Measurements from ENCODE around the gene NKX6-2. TPM values are rescaled to one million over a fixed set of nuclear protein-coding genes. Genes with fewer than 3 reads are reported as not detected.
"Not testable (repeated sequence)": the region's sequence is repeated elsewhere in the genome, so short reads cannot be mapped to it uniquely, and the experiment has no call there.

The NKX6-2 gene
- total RNA-seq, 4 donors from 2014 or later = not detected

DNA sequence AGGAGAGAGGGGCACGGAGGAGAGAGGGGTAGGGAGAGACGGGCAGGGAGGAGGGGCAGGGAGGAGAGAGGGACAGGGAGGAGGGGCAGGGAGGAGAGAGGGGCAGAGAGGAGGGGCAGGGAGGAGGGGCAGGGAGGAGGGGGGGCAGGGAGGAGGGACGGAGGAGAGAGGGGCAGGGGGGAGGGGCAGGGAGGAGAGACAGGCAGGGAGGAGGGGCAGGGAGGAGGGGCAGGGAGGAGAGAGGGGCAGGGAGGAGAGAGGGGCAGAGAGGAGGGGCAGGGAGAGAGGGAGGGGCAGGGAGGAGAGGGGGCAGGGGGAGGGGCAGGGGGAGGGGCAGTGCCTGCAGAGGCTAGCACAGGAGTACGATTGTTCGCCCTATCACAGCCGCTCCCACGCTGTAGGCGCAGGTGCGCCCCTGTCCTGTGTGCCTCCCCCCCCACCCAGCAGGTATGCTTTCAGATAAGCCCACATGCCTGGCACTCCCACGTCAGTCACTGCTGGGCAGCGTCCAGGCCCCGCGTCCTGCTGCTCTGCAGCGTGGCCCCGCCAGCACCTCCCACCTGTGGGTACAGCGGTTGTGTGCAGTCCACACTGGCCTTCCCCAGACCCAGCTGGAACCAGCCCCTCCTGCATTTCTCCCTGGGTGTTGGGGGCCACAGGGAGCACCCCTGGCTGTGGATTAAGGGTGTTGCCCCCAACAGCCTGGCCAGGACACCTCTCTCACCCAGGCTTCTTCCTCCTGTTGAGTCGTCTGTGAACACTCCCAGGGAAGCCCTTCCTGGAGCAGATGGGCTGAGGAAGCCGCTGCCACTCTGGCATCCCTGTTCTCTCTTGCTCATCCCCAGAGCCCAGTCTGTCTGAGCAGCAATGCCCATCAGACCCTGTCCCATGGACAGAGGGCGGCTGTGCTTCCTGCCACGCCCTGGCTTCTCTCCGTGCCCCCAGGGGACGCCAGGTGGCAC, 10.8 kb downstream of the NKX6-2 start:
- peaks cover 33% of the 10 kb centered on the region for H3K36me3 ChIP-seq
- no peak overlapping the region for H3K27ac ChIP-seq
- H3K9me3 ChIP-seq = no peaks in the 10 kb centered on the region
- WGBS = 64% methylated on average over 6 of the region's 22 CpGs
- H3K4me1 ChIP-seq = no peaks in the 10 kb centered on the region
- TF ChIP-seq, protein P1, sequence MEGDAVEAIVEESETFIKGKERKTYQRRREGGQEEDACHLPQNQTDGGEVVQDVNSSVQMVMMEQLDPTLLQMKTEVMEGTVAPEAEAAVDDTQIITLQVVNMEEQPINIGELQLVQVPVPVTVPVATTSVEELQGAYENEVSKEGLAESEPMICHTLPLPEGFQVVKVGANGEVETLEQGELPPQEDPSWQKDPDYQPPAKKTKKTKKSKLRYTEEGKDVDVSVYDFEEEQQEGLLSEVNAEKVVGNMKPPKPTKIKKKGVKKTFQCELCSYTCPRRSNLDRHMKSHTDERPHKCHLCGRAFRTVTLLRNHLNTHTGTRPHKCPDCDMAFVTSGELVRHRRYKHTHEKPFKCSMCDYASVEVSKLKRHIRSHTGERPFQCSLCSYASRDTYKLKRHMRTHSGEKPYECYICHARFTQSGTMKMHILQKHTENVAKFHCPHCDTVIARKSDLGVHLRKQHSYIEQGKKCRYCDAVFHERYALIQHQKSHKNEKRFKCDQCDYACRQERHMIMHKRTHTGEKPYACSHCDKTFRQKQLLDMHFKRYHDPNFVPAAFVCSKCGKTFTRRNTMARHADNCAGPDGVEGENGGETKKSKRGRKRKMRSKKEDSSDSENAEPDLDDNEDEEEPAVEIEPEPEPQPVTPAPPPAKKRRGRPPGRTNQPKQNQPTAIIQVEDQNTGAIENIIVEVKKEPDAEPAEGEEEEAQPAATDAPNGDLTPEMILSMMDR (IDR thresholded peaks at IDR 0.05) = no peak
- no peak for TF ChIP-seq EP300 (IDR thresholded peaks at IDR 0.05)
- no peak for TF ChIP-seq POLR2AphosphoS5 (IDR thresholded peaks at IDR 0.05)
- TF ChIP-seq POLR2A (IDR thresholded peaks at IDR 0.05) = no peak
- H3K27me3 ChIP-seq = no peaks in the 10 kb centered on the region
- no peak overlapping the region for H3K4me3 ChIP-seq
- no peak for DNase-seq (ENCODE audit: low spot score in 2 of 2)

DNA sequence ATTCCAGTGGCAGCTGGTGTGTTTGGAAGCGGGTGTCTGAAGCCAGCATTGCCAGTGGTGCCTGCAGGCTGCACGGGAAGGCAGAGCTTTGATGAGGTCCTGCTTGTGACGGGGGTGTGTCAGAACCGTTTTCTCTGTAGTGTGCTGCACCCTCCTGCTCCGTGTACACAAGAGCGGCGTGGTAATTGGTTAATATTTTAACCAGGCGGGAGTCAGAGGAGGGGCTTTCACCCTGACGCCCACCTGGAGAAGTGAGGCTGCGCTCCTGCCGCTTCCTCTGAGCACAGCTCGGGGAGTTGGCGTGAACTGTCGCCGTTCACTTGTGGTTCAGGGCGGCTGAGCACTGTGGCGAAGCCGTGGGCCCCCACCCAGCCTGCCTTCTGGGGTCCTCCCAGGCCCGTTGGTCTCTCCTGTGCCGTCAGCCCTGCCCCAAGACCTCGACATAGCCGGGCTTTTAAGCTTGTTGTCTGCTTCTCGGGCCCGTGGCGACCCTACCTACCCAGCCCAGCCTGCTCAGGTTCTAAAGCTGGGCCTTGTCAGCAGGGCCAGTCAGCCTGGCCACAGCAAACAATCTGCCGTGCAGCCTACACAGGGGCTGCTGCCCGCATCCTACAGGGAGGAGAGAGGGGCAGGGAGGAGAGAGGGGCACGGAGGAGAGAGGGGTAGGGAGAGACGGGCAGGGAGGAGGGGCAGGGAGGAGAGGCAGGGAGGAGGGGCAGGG, 11.6 kb downstream of the NKX6-2 start:
- 75% methylated on average over 29 of the region's 29 CpGs for WGBS
- no peak overlapping the region for H3K27ac ChIP-seq
- no peak for TF ChIP-seq POLR2A (IDR thresholded peaks at IDR 0.05)
- TF ChIP-seq EP300 (IDR thresholded peaks at IDR 0.05) = no peak
- no peak for TF ChIP-seq POLR2AphosphoS5 (IDR thresholded peaks at IDR 0.05)
- no peaks in the 10 kb centered on the region for H3K9me3 ChIP-seq
- DNase-seq (ENCODE audit: low spot score in 2 of 2) = no peak
- no peaks in the 10 kb centered on the region for H3K27me3 ChIP-seq
- H3K4me1 ChIP-seq = no peaks in the 10 kb centered on the region
- H3K36me3 ChIP-seq = peaks cover 35% of the 10 kb centered on the region
- H3K4me3 ChIP-seq = no peak overlapping the region

DNA sequence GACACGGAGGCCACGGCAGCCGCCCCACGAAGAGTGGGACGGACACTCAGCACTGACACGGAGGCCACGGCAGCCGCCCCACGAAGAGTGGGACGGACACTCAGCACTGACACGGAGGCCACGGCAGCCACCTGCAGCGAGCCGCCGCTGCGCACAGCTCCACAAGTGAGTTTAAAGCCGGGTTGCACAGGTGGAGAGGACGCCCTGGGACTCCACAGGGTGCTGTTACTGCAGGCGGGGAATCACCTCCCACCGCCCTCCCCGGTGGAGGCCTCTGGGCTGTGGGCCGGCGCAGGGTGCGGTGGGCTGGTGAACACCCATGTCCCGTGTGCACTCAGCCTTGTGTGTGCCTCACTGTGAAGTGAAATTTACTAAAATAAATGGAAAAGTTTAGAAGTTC, 13.1 kb downstream of the NKX6-2 start:
- not testable (repeated sequence) for H3K27me3 ChIP-seq; DNase-seq (ENCODE audit: low spot score in 2 of 2); H3K27ac ChIP-seq; H3K9me3 ChIP-seq; H3K4me3 ChIP-seq; H3K4me1 ChIP-seq
- WGBS = 94% methylated on average over 6 of the region's 25 CpGs
- peaks cover 35% of the 10 kb centered on the region for H3K36me3 ChIP-seq

DNA sequence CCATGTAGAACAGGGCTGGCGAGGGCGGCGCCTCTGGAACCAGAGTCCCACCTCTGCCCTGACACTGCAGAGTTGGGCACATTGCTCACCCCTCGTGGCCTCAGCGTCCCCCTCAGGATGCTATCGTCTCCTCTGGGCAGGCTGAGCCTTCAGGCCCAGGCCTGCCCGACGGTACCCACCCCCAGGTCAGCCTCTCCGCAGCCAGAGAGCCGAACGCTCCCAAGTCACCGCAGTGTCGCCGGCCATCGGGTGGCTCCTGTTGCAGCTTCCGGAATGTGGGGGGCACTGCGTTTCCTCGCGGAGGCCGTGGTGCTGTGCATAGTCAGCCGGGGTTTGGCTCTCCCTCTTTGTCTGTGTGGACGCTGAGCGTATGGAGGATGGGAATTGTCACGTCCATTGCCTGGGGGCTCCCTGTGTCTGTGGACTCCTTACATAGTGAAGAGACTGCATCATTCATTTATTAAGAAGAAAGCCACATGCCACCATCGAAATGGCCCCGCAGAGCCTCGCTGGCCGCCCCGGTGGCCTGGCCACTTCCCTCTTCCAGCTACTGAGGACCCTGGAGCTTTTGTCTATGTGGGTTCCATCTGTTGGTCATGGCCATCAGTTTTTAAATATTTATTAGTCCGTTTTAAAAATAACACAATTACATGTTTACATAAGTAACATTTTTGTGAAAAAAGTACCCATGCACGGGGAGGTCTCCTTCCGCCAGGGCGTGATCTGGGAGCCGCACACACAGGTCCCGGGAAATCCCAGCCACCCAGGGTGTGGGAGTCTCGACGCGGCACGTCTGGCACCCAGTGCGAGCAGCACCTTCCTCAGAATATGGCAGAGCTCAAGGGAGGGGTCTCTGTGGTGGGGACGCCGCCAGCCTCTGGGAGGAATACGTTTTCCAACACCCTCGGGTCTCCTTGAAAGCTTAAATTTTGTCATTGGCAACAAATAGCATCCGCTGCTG, 15.6 kb downstream of the NKX6-2 start:
- no peak for DNase-seq (ENCODE audit: low spot score in 2 of 2)
- H3K9me3 ChIP-seq = no peaks in the 10 kb centered on the region
- H3K36me3 ChIP-seq = peaks cover 24% of the 10 kb centered on the region
- WGBS = 93% methylated on average over 24 of the region's 45 CpGs
- TF ChIP-seq POLR2AphosphoS5 (IDR thresholded peaks at IDR 0.05) (no peak), EP300 (IDR thresholded peaks at IDR 0.05) (no peak), POLR2A (IDR thresholded peaks at IDR 0.05) (no peak)
- TF ChIP-seq, protein P1 (IDR thresholded peaks at IDR 0.05) = no peak
- no peak overlapping the region for H3K27ac ChIP-seq
- no peaks in the 10 kb centered on the region for H3K27me3 ChIP-seq
- H3K4me3 ChIP-seq = no peak overlapping the region
- H3K4me1 ChIP-seq = no peaks in the 10 kb centered on the region

DNA sequence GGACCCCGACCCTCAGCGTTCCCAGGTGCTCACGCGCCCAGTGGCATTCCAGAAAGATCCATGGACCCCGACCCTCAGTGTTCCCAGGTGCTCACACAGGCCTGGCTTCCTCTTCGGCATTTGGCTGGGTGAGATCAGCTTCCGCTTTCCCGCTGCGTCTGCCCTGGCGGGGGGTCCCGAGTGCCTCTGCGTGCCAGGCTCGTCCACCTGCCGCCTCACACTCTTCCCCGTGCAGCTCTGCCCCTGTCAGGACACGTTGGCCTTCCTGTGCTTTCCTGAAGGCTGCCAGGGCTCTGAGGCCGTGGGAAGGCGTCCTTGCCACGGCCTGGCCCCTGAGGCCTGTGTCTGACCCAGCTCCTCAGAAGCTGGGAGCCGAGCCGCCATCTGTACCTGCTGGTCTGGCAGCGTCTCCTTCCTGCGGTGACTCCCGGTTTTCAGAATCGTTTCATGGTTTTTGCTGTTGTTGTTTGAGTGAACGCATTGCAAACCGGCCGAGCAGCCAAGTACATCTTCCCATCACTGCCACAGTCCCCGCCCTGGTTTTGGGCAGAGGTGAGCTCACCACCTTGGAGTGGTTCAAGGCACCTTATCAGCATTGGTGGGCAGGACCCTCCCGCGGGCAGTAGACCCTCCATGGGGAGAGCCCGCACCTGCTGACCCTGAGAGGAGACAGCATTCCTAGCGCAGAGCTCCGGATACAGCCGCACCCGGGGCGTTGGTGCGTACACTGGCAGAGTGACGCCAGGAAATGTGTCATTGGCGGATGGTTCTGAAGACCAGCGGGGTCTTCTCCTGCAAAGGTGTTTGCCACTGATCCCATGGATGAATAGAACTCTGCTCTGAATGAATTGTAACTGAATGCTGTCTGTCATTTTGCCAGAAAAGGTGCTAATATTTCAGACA, 17.4 kb downstream of the NKX6-2 start:
- no peak overlapping the region for H3K4me3 ChIP-seq
- DNase-seq (ENCODE audit: low spot score in 2 of 2) = no peak
- TF ChIP-seq, protein P1 (IDR thresholded peaks at IDR 0.05) = no peak
- TF ChIP-seq POLR2A (IDR thresholded peaks at IDR 0.05) = no peak
- TF ChIP-seq POLR2AphosphoS5 (IDR thresholded peaks at IDR 0.05) = no peak
- TF ChIP-seq EP300 (IDR thresholded peaks at IDR 0.05) = no peak
- H3K27ac ChIP-seq = no peak overlapping the region
- WGBS = 96% methylated on average over 34 of the region's 41 CpGs
- H3K4me1 ChIP-seq = no peaks in the 10 kb centered on the region
- H3K27me3 ChIP-seq = no peaks in the 10 kb centered on the region
- H3K36me3 ChIP-seq = peaks cover 24% of the 10 kb centered on the region
- H3K9me3 ChIP-seq = no peaks in the 10 kb centered on the region

Data from suprapubic skin (tissue), 4 donors.